H1 (cell line): Measurements from ENCODE around the gene GRIPAP1. TPM values are rescaled to one million over a fixed set of nuclear protein-coding genes. Genes with fewer than 3 reads are reported as not detected.
A peak's percentile ranks its signal among the peaks of the same experiment; 100 is the strongest.

ENCODE experiments used
- CTCF ChIA-PET: fragments of 300-600 bp; sonication (Branson Sonifier 250); formaldehyde crosslinking; loops from one replicate; lab custom pipeline; 2021; ENCODE audit not compliant: partially characterized antibody; lab: Charles Lee
- POLR2A ChIA-PET: fragments of 300-600 bp; sonication (Branson Sonifier 250); formaldehyde crosslinking; loops from one replicate; lab custom pipeline; 2021; ENCODE audit warnings: inconsistent platforms; ENCODE audit not compliant: partially characterized antibody; lab: Charles Lee
- DNase-seq, 2 experiments: peaks; one replicate each; pipeline versions ENCODE4 v3.0.0 to v3.0.0-alpha.2; 2010 to 2022; ENCODE audit warnings: low spot score in 2 of 2, low read depth in 1 of 2, mixed read lengths in 1 of 2
- FAIRE-seq: peaks from 2 replicates; lab custom pipeline; 2011; peaks lifted over from hg19 to GRCh38; lab: Jason Lieb, UNC
- H2AFZ ChIP-seq: 2 replicates; pipeline ENCODE4 v1.8.1; 2012; ENCODE audit warnings: low read length, inconsistent platforms
- H2AK5ac ChIP-seq: 2 replicates; pipeline ENCODE4 v1.6.1; 2013; ENCODE audit warnings: low read depth, low read length
- H2BK120ac ChIP-seq: replicated peaks from 2 replicates; pipeline ENCODE3; 2013; ENCODE audit warnings: low read depth, low read length, inconsistent platforms
- H2BK12ac ChIP-seq: 2 replicates; pipeline ENCODE4 v1.6.1; 2013; ENCODE audit warnings: low read depth, low read length
- H2BK15ac ChIP-seq: 2 replicates; pipeline ENCODE4 v1.6.1; 2013; ENCODE audit warnings: low read length
- H2BK20ac ChIP-seq: 2 replicates; pipeline ENCODE4 v1.6.1; 2013; ENCODE audit warnings: low read length
- H2BK5ac ChIP-seq: 2 replicates; pipeline ENCODE4 v1.6.1; 2013; ENCODE audit warnings: low read depth, low read length
- H3K14ac ChIP-seq: 2 replicates; pipeline ENCODE4 v1.6.1; 2013; ENCODE audit warnings: inconsistent platforms; ENCODE audit not compliant: insufficient read length
- H3K18ac ChIP-seq: 2 replicates; pipeline ENCODE4 v1.6.1; 2013; ENCODE audit warnings: low read length; ENCODE audit errors: extremely low read depth
- H3K23ac ChIP-seq: 2 replicates; pipeline ENCODE4 v1.6.1; 2013; ENCODE audit warnings: inconsistent platforms; ENCODE audit not compliant: insufficient read length
- H3K23me2 ChIP-seq: 2 replicates; pipeline ENCODE4 v1.6.1; 2013; ENCODE audit warnings: low read depth, low read length
- H3K27ac ChIP-seq: 2 replicates; pipeline ENCODE4 v1.6.1; 2011; ENCODE audit warnings: low read depth, low read length, inconsistent platforms
- H3K27me3 ChIP-seq, 4 experiments: replicated peaks in 1 of 4; 1 replicate in 1 of 4; 2 replicates in 3 of 4; pipeline versions ENCODE4 v1.6.1 to v1.8.1; 2011 to 2013; ENCODE audit warnings: low read length in 3 of 4, mild to moderate bottlenecking in 3 of 4, inconsistent platforms in 2 of 4, mixed read lengths in 2 of 4, moderate library complexity in 1 of 4; ENCODE audit not compliant: control insufficient read depth in 3 of 4, insufficient read depth in 3 of 4; ENCODE audit errors: extremely low read depth in 1 of 4
- H3K36me3 ChIP-seq, 4 experiments: 2 replicates each; pipeline versions ENCODE4 v1.6.1 to v1.8.1; 2011 to 2013; ENCODE audit warnings: mild to moderate bottlenecking in 4 of 4, low read length in 3 of 4, moderate library complexity in 2 of 4, control low read depth in 1 of 4, inconsistent platforms in 1 of 4; ENCODE audit not compliant: insufficient read depth in 4 of 4, control insufficient read depth in 2 of 4
- H3K4ac ChIP-seq: replicated peaks from 2 replicates; pipeline ENCODE3; 2013; ENCODE audit warnings: low read length, low read depth, mixed read lengths, inconsistent platforms; ENCODE audit not compliant: insufficient read length
- H3K4me1 ChIP-seq, 4 experiments: replicated peaks in 1 of 4; 1 replicate in 1 of 4; 2 replicates in 3 of 4; pipeline versions ENCODE4 v1.6.1 to v1.8.1; 2011 to 2013; ENCODE audit warnings: low read length in 3 of 4, inconsistent platforms in 2 of 4, mixed read lengths in 1 of 4; ENCODE audit not compliant: insufficient read depth in 4 of 4, control insufficient read depth in 3 of 4
- H3K4me2 ChIP-seq, 2 experiments: 2 replicates each; pipeline versions ENCODE4 v1.6.1 to v1.8.1; 2011 to 2013; ENCODE audit warnings: low read depth in 2 of 2, low read length in 2 of 2, control low read depth in 1 of 2, inconsistent platforms in 1 of 2, mild to moderate bottlenecking in 1 of 2; ENCODE audit not compliant: insufficient read depth in 1 of 2
- H3K4me3 ChIP-seq, 4 experiments: fragments of 200-600, 300-600 bp in 1 of 4; sonication (generic), shearing (Covaris generic), sonication (Bioruptor Twin) in 1 of 4; 2 replicates each; pipeline versions ENCODE4 v1.5.1 to v1.8.1; 2011 to 2016; ENCODE audit warnings: low read length in 4 of 4, low read depth in 3 of 4, control low read depth in 2 of 4, inconsistent platforms in 2 of 4, mild to moderate bottlenecking in 2 of 4, mixed read lengths in 1 of 4, moderate library complexity in 1 of 4; ENCODE audit not compliant: insufficient read depth in 2 of 4; ENCODE audit errors: extremely low read depth in 1 of 4
- H3K56ac ChIP-seq: replicated peaks from 2 replicates; pipeline ENCODE3; 2013; ENCODE audit warnings: low read depth, mild to moderate bottlenecking, mixed read lengths, low read length, inconsistent platforms; ENCODE audit not compliant: insufficient read length
- H3K79me1 ChIP-seq: 2 replicates; pipeline ENCODE4 v1.6.1; 2013; ENCODE audit warnings: low read depth, low read length, control low read depth
- H3K79me2 ChIP-seq, 2 experiments: 2 replicates each; pipeline versions ENCODE4 v1.6.1 to v1.8.1; 2012 to 2013; ENCODE audit warnings: low read length in 2 of 2, mild to moderate bottlenecking in 2 of 2, inconsistent platforms in 1 of 2; ENCODE audit not compliant: insufficient read depth in 2 of 2, control insufficient read depth in 1 of 2
- H3K9ac ChIP-seq, 4 experiments: replicated peaks in 1 of 4; 1 replicate in 1 of 4; 2 replicates in 3 of 4; pipeline versions ENCODE4 v1.6.1 to v1.8.1; 2011 to 2013; ENCODE audit warnings: low read depth in 3 of 4, low read length in 3 of 4, control low read depth in 2 of 4, mild to moderate bottlenecking in 2 of 4, moderate library complexity in 2 of 4, inconsistent platforms in 1 of 4; ENCODE audit errors: extremely low read depth in 1 of 4
- H3K9me3 ChIP-seq, 2 experiments: 2 replicates each; pipeline versions ENCODE4 v1.6.1 to v1.8.1; 2012 to 2013; ENCODE audit warnings: mild to moderate bottlenecking in 2 of 2, moderate library complexity in 2 of 2, control low read depth in 1 of 2, inconsistent platforms in 1 of 2, low read depth in 1 of 2, low read length in 1 of 2, mixed read lengths in 1 of 2; ENCODE audit not compliant: insufficient read depth in 2 of 2
- H4K20me1 ChIP-seq, 2 experiments: replicated peaks in 1 of 2; 2 replicates each; pipeline versions ENCODE3 to v1.8.1; 2011 to 2013; ENCODE audit warnings: inconsistent platforms in 2 of 2, low read length in 2 of 2, mild to moderate bottlenecking in 1 of 2; ENCODE audit not compliant: insufficient read depth in 2 of 2, control insufficient read depth in 1 of 2
- H4K5ac ChIP-seq: 2 replicates; pipeline ENCODE4 v1.6.1; 2013; ENCODE audit warnings: low read length, low read depth, mixed read lengths, inconsistent platforms; ENCODE audit not compliant: insufficient read length
- H4K8ac ChIP-seq: 2 replicates; pipeline ENCODE4 v1.8.0; 2013; ENCODE audit warnings: mild to moderate bottlenecking, moderate library complexity, low read length, inconsistent platforms; ENCODE audit not compliant: insufficient read depth; ENCODE audit errors: extremely low read depth
- H4K91ac ChIP-seq: replicated peaks from 2 replicates; pipeline ENCODE3; 2013; ENCODE audit warnings: low read length, mixed read lengths, inconsistent platforms; ENCODE audit not compliant: insufficient read length
- CHD2 ChIP-seq: IDR thresholded peaks from 2 replicates; pipeline ENCODE4 v1.6.1; 2012; ENCODE audit warnings: low read length, improper control_type of control experiment
- CREB1 ChIP-seq: IDR thresholded peaks from 2 replicates; pipeline ENCODE4 v1.6.1; 2012; ENCODE audit warnings: inconsistent platforms
- EGR1 ChIP-seq: IDR thresholded peaks from 2 replicates; pipeline ENCODE4 v1.6.1; 2011; ENCODE audit warnings: low read depth, low read length, borderline replicate concordance
- KDM1A ChIP-seq: fragments of 200-600, 300-600 bp; sonication (generic); IDR thresholded peaks from 2 replicates; pipeline ENCODE4 v1.7.1; 2016; ENCODE audit warnings: mild to moderate bottlenecking, low read length, borderline replicate concordance
- POLR2AphosphoS5 ChIP-seq: IDR thresholded peaks from 2 replicates; pipeline ENCODE4 v1.6.1; 2011; ENCODE audit warnings: low read depth, low read length
- WGBS, 2 experiments: shearing (Covaris generic) in 1 of 2; methylation state at CpG; one replicate each; pipeline versions ENCODE4 v1.1.6 to v1.1.7; 2013 to 2015; ENCODE audit warnings: low lambda C conversion rate in 2 of 2, mixed read lengths in 2 of 2, inconsistent platforms in 1 of 2, low coverage in 1 of 2, missing lambda C conversion rate in 1 of 2; ENCODE audit not compliant: insufficient replicate concordance in 2 of 2, insufficient coverage in 1 of 2, insufficient read length in 1 of 2; ENCODE audit errors: extremely low coverage in 1 of 2, missing lambda C conversion rate in 1 of 2; 5-methylcytosine and 5-hydroxymethylcytosine counted together
- polyA plus RNA-seq, 7 experiments: library from polyadenylated mRNA; depleted of rRNA in 3 of 7; stranded (reverse) in 5 of 7; unstranded in 2 of 7; fragments of >200 nt in 5 of 7; fragments of 200-250 nt in 2 of 7; gene quantifications; 1 replicate in 5 of 7; 2 replicates in 1 of 7; 4 replicates in 1 of 7; pipeline versions ENCODE4 v1.2.1 to v1.2.3, GENCODE V29; 2011 to 2013; ENCODE audit warnings: missing spikeins in 2 of 7, mixed read lengths in 2 of 7
- total RNA-seq: library from RNA; stranded (reverse); fragmentation: NEBNext Ultra II Directional; extraction: Animal tissue kit (Norgen Biotek cat#: 25700); gene quantifications from 2 replicates; pipeline ENCODE4 v1.2.1, GENCODE V29; 2021

GRIPAP1 gene
- total and polyA plus RNA-seq, 2 of the 8 experiments (the other 6 are each of a cell fraction or from before 2014, with no cell fraction given) = 21.6 to 55.9 TPM

DNA sequence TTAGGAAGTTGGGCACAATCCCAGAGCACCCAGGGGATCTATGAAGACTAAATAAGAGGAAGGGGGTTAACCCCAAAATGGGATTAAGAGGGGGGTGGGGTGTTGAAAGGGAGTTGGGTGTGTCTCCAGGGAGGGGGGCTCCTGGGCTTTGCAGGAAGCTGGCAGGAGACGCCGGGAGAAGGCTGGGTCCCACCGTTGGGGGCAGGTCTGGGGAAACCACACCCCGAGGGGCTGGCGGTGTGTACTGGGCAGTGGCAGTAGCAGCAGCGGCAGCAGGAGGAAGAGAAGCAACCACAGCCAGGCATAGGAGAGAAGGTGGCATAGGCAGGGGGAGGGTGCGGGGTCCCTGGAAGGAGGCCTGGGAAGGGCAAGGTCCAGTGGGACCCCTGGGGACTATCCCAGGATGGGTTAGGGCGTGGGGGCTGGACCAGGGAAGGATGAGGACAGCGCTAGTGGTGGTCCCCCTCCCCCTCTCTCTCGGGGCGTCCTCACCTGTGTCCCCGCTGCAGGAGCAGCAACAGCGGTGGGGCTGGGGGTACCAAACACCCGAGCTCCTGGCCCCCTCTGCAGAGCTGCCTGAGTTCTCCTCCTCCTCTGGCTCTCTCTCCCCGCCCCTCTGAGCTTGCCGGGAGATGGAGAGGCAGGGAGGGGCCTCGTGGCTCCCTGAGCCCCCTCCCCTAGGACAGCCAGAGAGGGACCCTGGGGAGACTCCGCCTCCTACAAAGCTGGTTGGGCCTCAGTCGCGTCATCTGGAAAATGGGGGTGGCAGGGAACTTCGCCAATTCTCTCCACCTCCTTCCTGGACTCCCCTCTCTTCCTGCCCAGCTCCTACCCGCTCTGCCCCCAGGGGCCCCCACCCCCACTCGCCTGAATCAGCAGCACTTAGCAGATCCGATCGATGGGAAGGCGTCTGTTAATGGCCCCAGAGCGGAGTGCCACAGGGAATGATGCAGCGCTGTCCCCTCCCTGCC is 30.5 kb downstream of the GRIPAP1 start, which contains the start of gene KCND1:
Gene KCND1 (minus strand): TSS at position 596 of the 971 bp plus-strand sequence. CDS start 1,573 bp downstream, outside the sequence.
- Histone ChIP-seq H3K79me2 (no peaks in the 10 kb centered on the region), H3K23ac (no peak within 1 kb of the TSS), H3K18ac (no peak within 1 kb of the TSS), H2BK15ac (no peak within 1 kb of the TSS), H4K8ac (peak within 1 kb of the TSS; percentile 62; the same call in 1 of the 2 replicates), H2AK5ac (no peak within 1 kb of the TSS), H3K9me3 (no peaks in the 10 kb centered on the region), H3K79me1 (no peaks in the 10 kb centered on the region), H4K5ac (no peak within 1 kb of the TSS), H3K56ac (no peak within 1 kb of the TSS), H2AFZ (no peak within 1 kb of the TSS), H3K4me1 (peaks cover 0 to 3% (median 0%) of the 10 kb centered on the region in 4 experiments; a peak in 1 of 7 replicates), H4K20me1 (peaks cover 2 to 4% of the 10 kb centered on the region in 2 experiments), H3K4me2 (peak within 1 kb of the TSS; percentile 58 to 71), H3K4ac (no peak within 1 kb of the TSS), H2BK20ac (no peak within 1 kb of the TSS), H3K4me3 (peak within 1 kb of the TSS; percentile 39 to 70 (median 50)), H4K91ac (no peak within 1 kb of the TSS), H3K14ac (no peak within 1 kb of the TSS), H2BK120ac (no peak within 1 kb of the TSS), H2BK5ac (no peak within 1 kb of the TSS), H3K23me2 (peaks cover 4% of the 10 kb centered on the region; the same call in 1 of the 2 replicates), H3K9ac (peak within 1 kb of the TSS in 2 of 4 experiments; percentile 13 to 37; a peak in 2 of 7 replicates), H2BK12ac (no peak within 1 kb of the TSS), H3K27ac (no peak within 1 kb of the TSS; the same call in 1 of the 2 replicates), H3K36me3 (peaks cover 2 to 17% (median 10%) of the 10 kb centered on the region in 4 experiments; a peak in 5 of 8 replicates), H3K27me3 (no peaks in the 10 kb centered on the region)
- WGBS, 2 experiments = 0% methylated on average over 6 of the region's 28 CpGs; no CpG with 5 or more reads in 1 of the 2 experiments
- DNase-seq = peak; percentile 34 to 71
- TF ChIP-seq KDM1A (peak; percentile 64; the same call in 1 of the 2 replicates), EGR1 (no peak), POLR2AphosphoS5 (peak; percentile 16; the same call in 1 of the 2 replicates), CREB1 (no peak), CHD2 (no peak)
- ChIA-PET CTCF (interaction anchor here (0.6 to 2.5 kb wide), 14 partner anchors 9 to 228 kb away, joined by 3 to 15 read pairs (median 3); no protein-coding TSS in a partner anchor), POLR2A (interaction anchor here (0.9 to 9.0 kb wide), 18 partner anchors 9 to 101 kb away, joined by 3 to 70 read pairs (median 8); partner anchors contain the start of genes GRIPAP1, OTUD5, PQBP1 and SLC35A2)
- no peak for FAIRE-seq
